ENCODE data around the gene LMTK2. TPM values are rescaled to one million over a fixed set of nuclear protein-coding genes. Genes with fewer than 3 reads are reported as not detected.

Gene LMTK2
- total and polyA plus RNA-seq, 10 donors: 1.3 to 22.8 (median 18.6) TPM

DNA sequence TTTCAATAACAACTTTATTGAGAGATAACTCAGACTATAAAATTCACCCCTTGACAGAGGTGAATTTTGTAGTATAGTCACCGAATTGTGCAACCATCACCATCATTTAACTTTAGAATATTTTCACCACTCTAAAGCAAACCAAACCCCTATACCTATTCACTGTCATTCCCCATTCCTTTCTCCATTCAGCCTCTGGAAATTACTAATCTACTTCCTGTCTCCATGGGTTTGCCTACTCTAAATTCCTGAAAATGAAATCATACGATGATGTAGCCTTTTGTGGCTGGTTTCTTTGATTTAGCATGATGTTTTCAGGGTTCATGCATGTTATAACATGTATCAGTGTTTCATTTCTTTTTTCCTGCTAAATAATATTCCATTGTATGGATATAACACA, 15.6 kb upstream of the LMTK2 start:
- WGBS, 5 donors: 78 to 88% (median 83%) methylated on average over 2 of the region's 2 CpGs
- H3K27me3 ChIP-seq (replicated peaks in 1 of 7): peaks cover 0 to 21% (median 0%) of the 10 kb centered on the region in 7 donors
- no peak overlapping the region for H3K4me3 ChIP-seq
- TF ChIP-seq, protein P1, sequence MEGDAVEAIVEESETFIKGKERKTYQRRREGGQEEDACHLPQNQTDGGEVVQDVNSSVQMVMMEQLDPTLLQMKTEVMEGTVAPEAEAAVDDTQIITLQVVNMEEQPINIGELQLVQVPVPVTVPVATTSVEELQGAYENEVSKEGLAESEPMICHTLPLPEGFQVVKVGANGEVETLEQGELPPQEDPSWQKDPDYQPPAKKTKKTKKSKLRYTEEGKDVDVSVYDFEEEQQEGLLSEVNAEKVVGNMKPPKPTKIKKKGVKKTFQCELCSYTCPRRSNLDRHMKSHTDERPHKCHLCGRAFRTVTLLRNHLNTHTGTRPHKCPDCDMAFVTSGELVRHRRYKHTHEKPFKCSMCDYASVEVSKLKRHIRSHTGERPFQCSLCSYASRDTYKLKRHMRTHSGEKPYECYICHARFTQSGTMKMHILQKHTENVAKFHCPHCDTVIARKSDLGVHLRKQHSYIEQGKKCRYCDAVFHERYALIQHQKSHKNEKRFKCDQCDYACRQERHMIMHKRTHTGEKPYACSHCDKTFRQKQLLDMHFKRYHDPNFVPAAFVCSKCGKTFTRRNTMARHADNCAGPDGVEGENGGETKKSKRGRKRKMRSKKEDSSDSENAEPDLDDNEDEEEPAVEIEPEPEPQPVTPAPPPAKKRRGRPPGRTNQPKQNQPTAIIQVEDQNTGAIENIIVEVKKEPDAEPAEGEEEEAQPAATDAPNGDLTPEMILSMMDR (IDR thresholded peaks at IDR 0.05 in 8 of 11, conservative IDR thresholded peaks at IDR 0.05 in 3 of 11): no peak
- TF ChIP-seq POLR2A (IDR thresholded peaks at IDR 0.05) (no peak), POLR2AphosphoS5 (IDR thresholded peaks at IDR 0.05) (no peak)
- no peaks in the 10 kb centered on the region for H3K36me3 ChIP-seq
- intact Hi-C loops (cut with DNase I; ENCODE audit: low total_unique reads): no loop called here
- H3K4me1 ChIP-seq: no peaks in the 10 kb centered on the region
- DNase-seq: no peak
- no peak overlapping the region for H3K27ac ChIP-seq
- H3K9me3 ChIP-seq: peaks cover 0 to 36% (median 21%) of the 10 kb centered on the region in 8 donors

DNA sequence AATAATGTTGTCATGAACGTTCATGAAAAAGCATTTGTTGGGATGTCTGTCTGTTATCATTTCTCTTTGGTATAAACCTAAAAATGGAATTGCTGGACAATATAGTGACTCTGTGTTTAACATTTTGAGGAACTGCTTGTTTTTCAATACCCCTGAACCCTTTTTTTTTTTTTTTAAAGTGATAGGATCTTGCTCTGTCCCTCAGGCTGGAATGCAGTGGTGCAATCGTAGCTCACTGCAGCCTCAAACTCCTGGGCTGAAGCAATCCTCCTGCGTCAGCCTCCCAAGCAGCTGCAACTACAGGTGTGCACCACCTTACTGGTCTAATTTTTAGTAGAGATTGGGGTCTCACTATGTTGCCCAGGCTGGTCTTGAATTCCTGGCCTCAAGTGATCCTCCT, 15.1 kb upstream of the LMTK2 start:
- H3K27ac ChIP-seq: no peak overlapping the region

DNA sequence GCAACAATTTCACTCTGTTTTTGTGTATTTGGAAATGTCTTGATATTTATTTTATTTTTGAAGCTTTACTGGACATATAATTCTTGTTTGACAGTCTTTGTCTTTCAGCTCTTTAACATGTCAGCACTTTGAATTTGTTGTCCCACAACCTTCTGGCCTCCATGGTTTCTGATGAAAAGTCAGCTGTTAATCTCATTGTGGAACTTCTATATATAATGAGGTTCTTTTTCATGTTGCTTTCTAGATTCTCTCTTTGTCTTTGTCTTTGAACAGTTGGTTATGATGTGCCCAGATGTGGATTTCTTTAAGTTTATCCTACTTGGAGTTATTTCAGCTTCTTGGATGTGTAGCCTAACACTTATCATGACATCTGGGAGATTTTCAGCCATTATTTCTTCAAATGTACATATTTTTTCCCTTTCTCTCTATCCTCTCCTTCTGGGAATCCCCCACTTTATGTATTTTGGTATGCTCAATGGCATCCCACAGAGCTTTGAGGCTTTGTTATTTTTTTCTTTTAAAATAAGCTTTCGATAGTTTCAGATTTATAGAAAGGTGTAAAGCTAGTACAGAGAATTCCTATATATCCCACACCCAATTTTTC, 9.5 kb upstream of the LMTK2 start:
- peaks cover 0 to 93% (median 79%) of the 10 kb centered on the region in 8 donors for H3K9me3 ChIP-seq
- WGBS, 5 donors: 93 to 98% (median 97%) methylated on average over 1 of the region's 1 CpG
- H3K27ac ChIP-seq: no peak overlapping the region
- no peak for TF ChIP-seq POLR2A (IDR thresholded peaks at IDR 0.05)
- no peak for TF ChIP-seq POLR2AphosphoS5 (IDR thresholded peaks at IDR 0.05)
- TF ChIP-seq, protein P1 (IDR thresholded peaks at IDR 0.05 in 8 of 11, conservative IDR thresholded peaks at IDR 0.05 in 3 of 11): no peak
- intact Hi-C loops (cut with DNase I; ENCODE audit: low total_unique reads): no loop called here
- no peak for DNase-seq
- H3K4me3 ChIP-seq: no peak overlapping the region
- H3K4me1 ChIP-seq: no peaks in the 10 kb centered on the region
- H3K36me3 ChIP-seq: no peaks in the 10 kb centered on the region
- peaks cover 0 to 20% (median 0%) of the 10 kb centered on the region in 7 donors for H3K27me3 ChIP-seq (replicated peaks in 1 of 7)

More for the DNA sequence above, 15.1 kb upstream of the LMTK2 start:
- TF ChIP-seq, protein P1 (IDR thresholded peaks at IDR 0.05 in 8 of 11, conservative IDR thresholded peaks at IDR 0.05 in 3 of 11): no peak
- no peak for DNase-seq
- H3K36me3 ChIP-seq: no peaks in the 10 kb centered on the region
- peaks cover 0 to 18% (median 0%) of the 10 kb centered on the region in 7 donors for H3K27me3 ChIP-seq (replicated peaks in 1 of 7)
- intact Hi-C loops (cut with DNase I; ENCODE audit: low total_unique reads): no loop called here
- 74 to 93% (median 87%) methylated on average over 3 of the region's 3 CpGs for WGBS, 5 donors
- peaks cover 0 to 40% (median 26%) of the 10 kb centered on the region in 8 donors for H3K9me3 ChIP-seq
- no peak overlapping the region for H3K4me3 ChIP-seq
- H3K4me1 ChIP-seq: no peaks in the 10 kb centered on the region

DNA sequence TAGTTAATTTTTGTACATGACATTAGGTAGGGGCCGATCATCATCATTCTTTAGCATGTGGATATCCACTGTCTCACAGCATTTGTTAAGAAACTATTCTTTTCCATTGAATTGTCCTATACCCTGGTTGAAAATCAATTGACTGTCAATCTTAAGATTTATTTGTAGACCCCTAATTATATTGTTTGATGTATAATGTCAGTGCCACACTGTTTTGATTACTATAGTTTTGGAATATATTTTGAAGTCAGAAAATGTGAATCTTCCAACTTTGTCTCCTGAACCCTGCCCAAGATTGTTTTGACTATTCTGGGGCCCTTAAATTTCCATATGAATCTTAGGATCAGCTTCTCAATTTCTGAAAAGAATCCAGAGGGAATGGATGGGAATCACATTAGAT, 6.6 kb upstream of the LMTK2 start:
- H3K4me3 ChIP-seq: no peak overlapping the region
- H3K36me3 ChIP-seq: no peaks in the 10 kb centered on the region
- WGBS, 5 donors: 83 to 96% (median 85%) methylated on average over 1 of the region's 1 CpG
- no peaks in the 10 kb centered on the region for H3K4me1 ChIP-seq
- no peak for DNase-seq
- intact Hi-C loops (cut with DNase I; ENCODE audit: low total_unique reads): no loop called here
- peaks cover 0 to 77% (median 69%) of the 10 kb centered on the region in 8 donors for H3K9me3 ChIP-seq
- no peak for TF ChIP-seq POLR2AphosphoS5 (IDR thresholded peaks at IDR 0.05)
- TF ChIP-seq POLR2A (IDR thresholded peaks at IDR 0.05): no peak
- TF ChIP-seq, protein P1 (IDR thresholded peaks at IDR 0.05 in 8 of 11, conservative IDR thresholded peaks at IDR 0.05 in 3 of 11): no peak
- H3K27me3 ChIP-seq (replicated peaks in 1 of 7): peaks cover 0 to 43% (median 4%) of the 10 kb centered on the region in 7 donors
- no peak overlapping the region for H3K27ac ChIP-seq
